DND-41 (cell line): ENCODE measurements around the gene MSI2.

Source experiments
- CTCF ChIP-seq: IDR thresholded peaks from 2 replicates; pipeline ENCODE4 v1.5.1; 2012; ENCODE audit warnings: borderline replicate concordance, low read length, moderate library complexity, mild to moderate bottlenecking; ENCODE audit not compliant: poor library complexity, severe bottlenecking; ENCODE audit errors: extremely low read depth
- EZH2 ChIP-seq: IDR thresholded peaks from 3 replicates; pipeline ENCODE4 v1.6.1; 2012; ENCODE audit warnings: borderline replicate concordance, low read depth, mild to moderate bottlenecking, moderate library complexity, low read length, inconsistent platforms; ENCODE audit not compliant: severe bottlenecking

- TF ChIP-seq CTCF (no peak), EZH2 (no peak)
Measured at GRCh38 chr17:57366177-57366557, 109.8 kb downstream of the MSI2 start.
